GM19351 (cell line): ENCODE data around the gene EVI5L.
"Not testable (repeated sequence)": the region's sequence is repeated elsewhere in the genome, so short reads cannot be mapped to it uniquely, and the experiment has no call there.

Source experiments
- ATAC-seq: cut with Tn5 transposase; IDR thresholded peaks from one replicate; pipeline ENCODE4 v1.9.1; 2021; ENCODE audit warnings: mild to moderate bottlenecking, moderate library complexity; ENCODE audit not compliant: unreplicated experiment

Gene EVI5L

GRCh38 chr19:7845390-7846154 lies 15.6 kb downstream of the EVI5L start:
- no peak for ATAC-seq

- ATAC-seq: no peak
Observed at GRCh38 chr19:7846155-7846646, 16.2 kb downstream of the EVI5L start.

GRCh38 chr19:7847664-7848063 lies 17.6 kb downstream of the EVI5L start:
- no peak for ATAC-seq

- ATAC-seq: no peak
Observed at GRCh38 chr19:7848779-7849457, 18.9 kb downstream of the EVI5L start.

- no peak for ATAC-seq
Observed at GRCh38 chr19:7849631-7849999, 19.6 kb downstream of the EVI5L start.

- ATAC-seq: no peak
Observed at GRCh38 chr19:7850000-7850813, 20.2 kb downstream of the EVI5L start.

- no peak for ATAC-seq
Observed at GRCh38 chr19:7850945-7851622, 21.1 kb downstream of the EVI5L start.

GRCh38 chr19:7851623-7852500 lies 21.8 kb downstream of the EVI5L start:
- ATAC-seq: no peak

GRCh38 chr19:7852851-7853769 lies 23.1 kb downstream of the EVI5L start:
- ATAC-seq: peak; percentile 42

GRCh38 chr19:7853770-7854128 lies 23.7 kb downstream of the EVI5L start:
- ATAC-seq: no peak

GRCh38 chr19:7855426-7856108 lies 25.5 kb downstream of the EVI5L start:
- no peak for ATAC-seq

GRCh38 chr19:7856109-7856591 lies 26.1 kb downstream of the EVI5L start:
- no peak for ATAC-seq

GRCh38 chr19:7856679-7857663 lies 27.0 kb downstream of the EVI5L start:
- ATAC-seq: no peak

- no peak for ATAC-seq
Observed at GRCh38 chr19:7857727-7858108, 27.7 kb downstream of the EVI5L start.

GRCh38 chr19:7858109-7858770 lies 28.2 kb downstream of the EVI5L start:
- no peak for ATAC-seq

- not testable (repeated sequence) for ATAC-seq
Observed at GRCh38 chr19:7859087-7859486, 29.1 kb downstream of the EVI5L start.
